ENCODE data around the gene ZBTB44. TPM values are rescaled to one million over a fixed set of nuclear protein-coding genes. Genes with fewer than 3 reads are reported as not detected.

ZBTB44 gene
- total RNA-seq, 1 experiment from 2014 or later: 66.4 TPM

DNA sequence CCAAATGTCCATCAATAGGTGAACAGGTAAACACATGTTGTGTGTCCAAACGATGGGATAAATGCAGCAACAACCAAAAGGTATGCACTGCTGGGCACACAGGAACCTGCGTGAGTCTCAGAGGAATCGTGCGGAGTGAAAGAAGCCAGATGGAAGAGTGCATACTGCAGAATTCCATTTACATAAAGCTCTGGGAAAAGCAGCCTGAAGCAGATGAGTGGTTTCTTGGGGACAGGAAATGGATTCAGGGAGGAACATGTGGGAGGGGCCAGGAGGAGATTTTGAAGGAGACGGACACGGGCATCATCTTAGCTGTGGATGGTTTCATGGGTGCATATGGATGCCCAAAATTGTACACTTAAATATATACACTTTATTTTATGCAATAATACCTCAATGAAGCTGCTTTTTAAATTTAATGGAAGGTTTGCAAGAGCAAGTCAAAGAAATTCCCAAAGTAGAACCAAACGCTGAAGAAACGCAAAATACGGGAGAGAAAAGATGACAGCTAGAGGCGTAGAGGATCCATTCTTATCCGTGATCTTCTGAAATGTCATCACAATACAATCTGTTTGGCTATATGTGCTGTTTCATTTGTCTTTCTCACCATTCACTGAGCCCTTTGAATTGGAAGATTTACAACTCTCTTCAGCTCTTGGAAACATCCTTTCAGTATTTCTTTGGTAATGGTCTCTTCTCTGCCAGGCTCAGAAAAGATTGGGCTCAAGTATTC lies 130.7 kb downstream of the ZBTB44 start:
- ChIA-PET POLR2A (no interaction called here), CTCF (no interaction called here)
- Histone ChIP-seq H3K27me3 (ENCODE audit: control insufficient read depth, insufficient read depth, low read length) (no peaks in the 10 kb centered on the region; the same call in 1 of the 2 replicates), H3K36me3 (ENCODE audit: control insufficient read depth, insufficient read depth, low read length) (no peaks in the 10 kb centered on the region), H3K4me3 (ENCODE audit: low read depth in 2 of 2, low read length in 2 of 2) (no peak overlapping the region), H3K9me3 (ENCODE audit: control insufficient read depth, insufficient read depth, low read depth, low read length) (no peaks in the 10 kb centered on the region), H3K4me1 (ENCODE audit: control insufficient read depth, insufficient read depth, low read length) (0 out of 2 replicates have a peak, but pooled peaks cover 6% of the 10 kb centered on the region), H3K27ac (ENCODE audit: low read length) (no peak overlapping the region)
- BruUV-seq (replicated peaks): no TSS peak
- TF ChIP-seq POLR2AphosphoS5 (IDR thresholded peaks at IDR 0.05; ENCODE audit: low read depth, low read length) (no peak), TCF7L2 (IDR thresholded peaks at IDR 0.05; ENCODE audit: low read depth, low read length) (no peak), SIN3A (IDR thresholded peaks at IDR 0.05; ENCODE audit: borderline replicate concordance, insufficient read depth, low read depth, low read length) (no peak)
- TF ChIP-seq, protein P1, sequence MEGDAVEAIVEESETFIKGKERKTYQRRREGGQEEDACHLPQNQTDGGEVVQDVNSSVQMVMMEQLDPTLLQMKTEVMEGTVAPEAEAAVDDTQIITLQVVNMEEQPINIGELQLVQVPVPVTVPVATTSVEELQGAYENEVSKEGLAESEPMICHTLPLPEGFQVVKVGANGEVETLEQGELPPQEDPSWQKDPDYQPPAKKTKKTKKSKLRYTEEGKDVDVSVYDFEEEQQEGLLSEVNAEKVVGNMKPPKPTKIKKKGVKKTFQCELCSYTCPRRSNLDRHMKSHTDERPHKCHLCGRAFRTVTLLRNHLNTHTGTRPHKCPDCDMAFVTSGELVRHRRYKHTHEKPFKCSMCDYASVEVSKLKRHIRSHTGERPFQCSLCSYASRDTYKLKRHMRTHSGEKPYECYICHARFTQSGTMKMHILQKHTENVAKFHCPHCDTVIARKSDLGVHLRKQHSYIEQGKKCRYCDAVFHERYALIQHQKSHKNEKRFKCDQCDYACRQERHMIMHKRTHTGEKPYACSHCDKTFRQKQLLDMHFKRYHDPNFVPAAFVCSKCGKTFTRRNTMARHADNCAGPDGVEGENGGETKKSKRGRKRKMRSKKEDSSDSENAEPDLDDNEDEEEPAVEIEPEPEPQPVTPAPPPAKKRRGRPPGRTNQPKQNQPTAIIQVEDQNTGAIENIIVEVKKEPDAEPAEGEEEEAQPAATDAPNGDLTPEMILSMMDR (IDR thresholded peaks at IDR 0.05): no peak
- TF ChIP-seq, protein P2, sequence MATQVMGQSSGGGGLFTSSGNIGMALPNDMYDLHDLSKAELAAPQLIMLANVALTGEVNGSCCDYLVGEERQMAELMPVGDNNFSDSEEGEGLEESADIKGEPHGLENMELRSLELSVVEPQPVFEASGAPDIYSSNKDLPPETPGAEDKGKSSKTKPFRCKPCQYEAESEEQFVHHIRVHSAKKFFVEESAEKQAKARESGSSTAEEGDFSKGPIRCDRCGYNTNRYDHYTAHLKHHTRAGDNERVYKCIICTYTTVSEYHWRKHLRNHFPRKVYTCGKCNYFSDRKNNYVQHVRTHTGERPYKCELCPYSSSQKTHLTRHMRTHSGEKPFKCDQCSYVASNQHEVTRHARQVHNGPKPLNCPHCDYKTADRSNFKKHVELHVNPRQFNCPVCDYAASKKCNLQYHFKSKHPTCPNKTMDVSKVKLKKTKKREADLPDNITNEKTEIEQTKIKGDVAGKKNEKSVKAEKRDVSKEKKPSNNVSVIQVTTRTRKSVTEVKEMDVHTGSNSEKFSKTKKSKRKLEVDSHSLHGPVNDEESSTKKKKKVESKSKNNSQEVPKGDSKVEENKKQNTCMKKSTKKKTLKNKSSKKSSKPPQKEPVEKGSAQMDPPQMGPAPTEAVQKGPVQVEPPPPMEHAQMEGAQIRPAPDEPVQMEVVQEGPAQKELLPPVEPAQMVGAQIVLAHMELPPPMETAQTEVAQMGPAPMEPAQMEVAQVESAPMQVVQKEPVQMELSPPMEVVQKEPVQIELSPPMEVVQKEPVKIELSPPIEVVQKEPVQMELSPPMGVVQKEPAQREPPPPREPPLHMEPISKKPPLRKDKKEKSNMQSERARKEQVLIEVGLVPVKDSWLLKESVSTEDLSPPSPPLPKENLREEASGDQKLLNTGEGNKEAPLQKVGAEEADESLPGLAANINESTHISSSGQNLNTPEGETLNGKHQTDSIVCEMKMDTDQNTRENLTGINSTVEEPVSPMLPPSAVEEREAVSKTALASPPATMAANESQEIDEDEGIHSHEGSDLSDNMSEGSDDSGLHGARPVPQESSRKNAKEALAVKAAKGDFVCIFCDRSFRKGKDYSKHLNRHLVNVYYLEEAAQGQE (IDR thresholded peaks at IDR 0.05; ENCODE audit: insufficient read depth in 1 of 2, low read depth in 2 of 2, low read length in 1 of 2): no peak
- intact Hi-C loops (cut with micrococcal nuclease; ENCODE audit: unreplicated experiment) (no loop called here), in situ Hi-C loops (cut with HindIII; ENCODE audit: low pct_unique_long_range_greater_than_20kb, low sequenced_read_pairs) (no loop called here)
- DNase-seq (ENCODE audit: low read depth, low spot score): no peak
- no peak for ATAC-seq

DNA sequence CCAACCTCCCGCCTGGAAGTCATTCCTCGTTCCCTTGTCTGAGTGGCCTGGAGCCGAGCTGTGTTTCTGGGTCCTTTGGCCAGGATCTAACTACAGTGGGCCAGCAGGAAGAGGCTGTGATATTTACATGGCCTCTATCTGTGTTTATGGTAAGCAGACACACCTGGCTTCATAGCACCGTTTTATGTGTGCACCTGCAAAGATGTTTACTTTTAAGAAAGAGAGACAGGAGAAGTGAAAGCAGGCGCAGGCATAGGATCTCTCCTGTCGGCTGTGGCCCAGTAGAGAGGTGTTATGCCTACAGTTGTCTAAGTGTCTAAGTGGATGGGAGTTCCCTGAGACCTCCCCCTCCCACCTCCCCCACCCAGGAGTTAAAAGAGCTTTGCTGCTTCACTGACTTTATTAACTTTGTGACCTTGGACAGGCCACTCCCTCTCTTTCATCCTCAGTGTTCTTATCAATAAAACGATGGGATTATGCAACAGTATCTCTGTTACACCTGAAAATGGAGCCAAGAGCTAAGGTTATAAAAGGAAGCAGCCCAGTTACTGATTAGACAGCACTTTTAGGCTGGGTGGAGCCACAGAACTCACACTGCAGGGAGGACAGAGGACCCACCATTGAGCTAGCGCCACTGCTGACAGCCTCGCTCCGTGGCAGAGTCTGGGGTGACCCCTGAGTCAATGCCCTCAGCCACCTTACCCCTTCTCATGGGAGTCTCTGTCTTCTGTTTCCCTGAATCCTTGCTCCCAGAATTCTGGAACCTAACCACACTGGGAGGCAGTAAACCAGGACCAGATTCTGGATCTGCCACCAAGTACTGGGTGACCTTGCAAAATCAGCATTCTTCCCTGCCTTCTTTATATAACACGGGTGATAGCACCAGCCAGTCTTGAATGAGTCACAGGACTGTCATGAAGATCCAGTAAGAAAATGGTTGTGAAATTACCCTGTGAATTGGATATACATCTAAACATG lies 133.1 kb downstream of the ZBTB44 start:
- no peak for TF ChIP-seq POLR2AphosphoS5 (IDR thresholded peaks at IDR 0.05; ENCODE audit: low read depth, low read length)
- TF ChIP-seq, protein P2 (IDR thresholded peaks at IDR 0.05; ENCODE audit: insufficient read depth in 1 of 2, low read depth in 2 of 2, low read length in 1 of 2): no peak
- TF ChIP-seq SIN3A (IDR thresholded peaks at IDR 0.05; ENCODE audit: borderline replicate concordance, insufficient read depth, low read depth, low read length): no peak
- TF ChIP-seq, protein P1 (IDR thresholded peaks at IDR 0.05): no peak
- TF ChIP-seq TCF7L2 (IDR thresholded peaks at IDR 0.05; ENCODE audit: low read depth, low read length): no peak
- H3K27ac ChIP-seq (ENCODE audit: low read length): no peak overlapping the region
- ChIA-PET CTCF (no interaction called here), POLR2A (no interaction called here)
- no peaks in the 10 kb centered on the region for H3K9me3 ChIP-seq (ENCODE audit: control insufficient read depth, insufficient read depth, low read depth, low read length)
- no peaks in the 10 kb centered on the region for H3K36me3 ChIP-seq (ENCODE audit: control insufficient read depth, insufficient read depth, low read length)
- intact Hi-C loops (cut with micrococcal nuclease; ENCODE audit: unreplicated experiment): no loop called here
- H3K4me1 ChIP-seq (ENCODE audit: control insufficient read depth, insufficient read depth, low read length): 0 out of 2 replicates have a peak, but pooled peaks cover 6% of the 10 kb centered on the region
- in situ Hi-C loops (cut with HindIII; ENCODE audit: low pct_unique_long_range_greater_than_20kb, low sequenced_read_pairs): no loop called here
- ATAC-seq: no peak; the same call in 1 of the 2 replicates
- DNase-seq (ENCODE audit: low read depth, low spot score): no peak
- no peaks in the 10 kb centered on the region; the same call in 1 of the 2 replicates for H3K27me3 ChIP-seq (ENCODE audit: control insufficient read depth, insufficient read depth, low read length)
- no peak overlapping the region for H3K4me3 ChIP-seq (ENCODE audit: low read depth in 2 of 2, low read length in 2 of 2)
- BruUV-seq (replicated peaks): no TSS peak
